Right lobe of liver (tissue), 4 donors: Measurements from ENCODE around the gene CNOT4.

ENCODE experiments used
- CTCF ChIP-seq, 4 donors: fragments of 200-600 bp in 3 of 4; fragments of 450-650 bp in 1 of 4; IDR thresholded peaks; one replicate each; pipeline versions ENCODE4 v1.5.1 to v1.8.0; 2016 to 2022; ENCODE audit warnings: antibody characterized with exemption in 4 of 4, mild to moderate bottlenecking in 2 of 4
- POLR2A ChIP-seq: fragments of 450-650 bp; IDR thresholded peaks from one replicate; pipeline ENCODE4 v1.6.1; 2017; ENCODE audit warnings: antibody characterized with exemption, mild to moderate bottlenecking
- donor health status: DM: no; HTN: no; CAD: no.
- donor health status: DM: no; HTN: no; CAD: no.
- donor health status: DM: no; HTN: yes; CAD: no.

GRCh38 chr7:135416431-135416830, 93.5 kb downstream of the CNOT4 start:
- TF ChIP-seq CTCF (IDR thresholded peaks at IDR 0.05) (no peak), POLR2A (no peak)
